ENCODE measurements around the gene CFP. TPM values are rescaled to one million over a fixed set of nuclear protein-coding genes. Genes with fewer than 3 reads are reported as not detected.

The CFP gene
- total RNA-seq, 1 donor from 2014 or later, result 24.8 TPM

DNA sequence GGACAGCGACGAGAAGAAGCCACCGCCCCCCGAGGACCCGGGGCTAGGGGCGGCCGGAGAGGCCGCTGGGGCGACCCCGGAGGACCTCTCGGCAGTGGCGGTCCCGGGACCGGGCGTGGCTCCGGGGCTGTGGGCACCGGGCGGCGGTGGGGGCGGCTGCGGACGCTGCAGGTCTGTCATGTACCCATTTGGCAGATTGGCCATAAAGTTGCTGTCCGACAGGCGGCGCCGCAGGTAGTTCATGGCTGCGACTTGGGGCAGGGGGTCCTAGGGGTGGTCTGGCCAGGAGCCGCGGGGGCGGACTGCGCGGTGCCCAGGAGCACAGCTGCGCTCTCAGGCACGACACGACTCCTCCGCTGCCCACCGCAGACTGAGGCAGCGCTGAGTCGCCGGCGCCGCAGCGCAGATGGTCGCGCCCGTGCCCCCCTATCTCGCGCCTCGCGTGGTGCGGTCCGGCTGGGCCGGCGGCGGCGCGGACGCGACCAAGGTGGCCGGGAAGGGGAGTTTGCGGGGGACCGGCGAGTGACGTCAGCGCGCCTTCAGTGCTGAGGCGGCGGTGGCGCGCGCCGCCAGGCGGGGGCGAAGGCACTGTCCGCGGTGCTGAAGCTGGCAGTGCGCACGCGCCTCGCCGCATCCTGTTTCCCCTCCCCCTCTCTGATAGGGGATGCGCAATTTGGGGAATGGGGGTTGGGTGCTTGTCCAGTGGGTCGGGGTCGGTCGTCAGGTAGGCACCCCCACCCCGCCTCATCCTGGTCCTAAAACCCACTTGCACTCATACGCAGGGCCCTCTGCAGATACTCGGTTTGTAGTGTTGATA lies 10.0 kb downstream of the CFP start, which contains the start of gene SYN1:
Gene SYN1 (minus strand): TSS at position 372 of the 817 bp plus-strand sequence. CDS start 129 bp downstream, at position 243.
- no peaks in the 10 kb centered on the region for H3K36me3 ChIP-seq
- ATAC-seq (peak; percentile 94 to 97), DNase-seq (peak; percentile 85)
- no peak within 1 kb of the TSS for H3K27ac ChIP-seq
- no peaks in the 10 kb centered on the region for H3K27me3 ChIP-seq (ENCODE audit: low read depth)
- no peaks in the 10 kb centered on the region for H3K9me3 ChIP-seq
- intact Hi-C loops (cut with DNase I), result no loop called here
- TF ChIP-seq, protein P1, sequence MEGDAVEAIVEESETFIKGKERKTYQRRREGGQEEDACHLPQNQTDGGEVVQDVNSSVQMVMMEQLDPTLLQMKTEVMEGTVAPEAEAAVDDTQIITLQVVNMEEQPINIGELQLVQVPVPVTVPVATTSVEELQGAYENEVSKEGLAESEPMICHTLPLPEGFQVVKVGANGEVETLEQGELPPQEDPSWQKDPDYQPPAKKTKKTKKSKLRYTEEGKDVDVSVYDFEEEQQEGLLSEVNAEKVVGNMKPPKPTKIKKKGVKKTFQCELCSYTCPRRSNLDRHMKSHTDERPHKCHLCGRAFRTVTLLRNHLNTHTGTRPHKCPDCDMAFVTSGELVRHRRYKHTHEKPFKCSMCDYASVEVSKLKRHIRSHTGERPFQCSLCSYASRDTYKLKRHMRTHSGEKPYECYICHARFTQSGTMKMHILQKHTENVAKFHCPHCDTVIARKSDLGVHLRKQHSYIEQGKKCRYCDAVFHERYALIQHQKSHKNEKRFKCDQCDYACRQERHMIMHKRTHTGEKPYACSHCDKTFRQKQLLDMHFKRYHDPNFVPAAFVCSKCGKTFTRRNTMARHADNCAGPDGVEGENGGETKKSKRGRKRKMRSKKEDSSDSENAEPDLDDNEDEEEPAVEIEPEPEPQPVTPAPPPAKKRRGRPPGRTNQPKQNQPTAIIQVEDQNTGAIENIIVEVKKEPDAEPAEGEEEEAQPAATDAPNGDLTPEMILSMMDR (IDR thresholded peaks at IDR 0.05), result no peak
- no peaks in the 10 kb centered on the region for H3K4me1 ChIP-seq
- peak within 1 kb of the TSS; percentile 33 for H3K4me3 ChIP-seq

DNA sequence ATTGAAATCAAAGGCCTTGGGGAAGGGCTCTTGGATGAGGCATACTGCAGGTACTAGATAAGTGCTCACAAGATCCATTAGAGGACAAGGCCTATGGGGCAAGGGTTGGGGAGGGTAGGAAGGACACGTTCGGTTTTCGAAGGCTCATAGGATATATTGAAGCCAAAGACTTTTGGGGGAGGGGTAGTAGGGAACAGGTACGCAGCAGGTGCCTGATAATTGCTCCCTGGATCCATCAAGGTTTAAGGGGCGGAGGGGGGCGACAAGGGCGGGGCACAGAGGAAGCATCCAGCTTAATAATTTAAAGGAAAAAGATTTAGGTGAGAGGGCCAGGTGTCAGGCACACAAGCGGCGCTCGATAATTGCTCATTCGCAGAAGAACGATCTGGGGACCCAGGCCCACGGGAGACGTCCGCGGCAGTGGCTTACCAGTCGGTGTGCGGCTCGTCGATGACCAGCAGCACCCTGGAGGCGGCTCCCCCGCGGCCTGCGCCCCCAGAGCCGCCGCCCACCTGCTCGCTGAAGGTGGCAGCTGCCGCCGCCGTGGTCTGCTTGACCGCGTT lies 10.7 kb downstream of the CFP start:
- intact Hi-C loops (cut with DNase I), result no loop called here
- Histone ChIP-seq H3K4me1 (no peaks in the 10 kb centered on the region), H3K27me3 (ENCODE audit: low read depth) (no peaks in the 10 kb centered on the region), H3K27ac (no peak overlapping the region), H3K9me3 (no peaks in the 10 kb centered on the region), H3K36me3 (no peaks in the 10 kb centered on the region), H3K4me3 (no peak overlapping the region)
- peak in 1 of 2 donors; percentile 4 for ATAC-seq
- DNase-seq, result no peak
- TF ChIP-seq, protein P1 (IDR thresholded peaks at IDR 0.05), result no peak

DNA sequence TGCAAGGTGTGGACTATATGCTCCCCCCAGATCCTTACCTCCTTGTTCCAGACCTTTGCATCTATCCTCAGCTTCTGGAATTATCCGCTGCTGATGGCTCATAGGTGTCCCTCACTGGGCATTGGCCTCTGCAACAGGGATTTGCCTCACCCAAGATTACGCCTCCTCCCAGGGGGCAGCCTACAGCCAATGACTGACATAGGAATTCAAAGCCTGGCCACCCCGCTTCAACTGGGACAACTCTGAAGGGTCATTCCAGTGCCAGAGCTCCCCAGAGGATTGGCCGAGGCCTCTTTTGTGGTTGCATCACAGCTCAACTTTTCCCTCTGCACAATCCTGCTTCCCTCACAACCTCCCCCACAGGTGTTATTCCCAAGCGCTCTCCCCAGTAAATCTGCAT lies 15.1 kb downstream of the CFP start:
- no peaks in the 10 kb centered on the region for H3K4me1 ChIP-seq
- no peaks in the 10 kb centered on the region for H3K27me3 ChIP-seq (ENCODE audit: low read depth)
- H3K9me3 ChIP-seq, result no peaks in the 10 kb centered on the region
- ATAC-seq (no peak), DNase-seq (no peak)
- H3K4me3 ChIP-seq, result no peak overlapping the region
- TF ChIP-seq, protein P1 (IDR thresholded peaks at IDR 0.05), result no peak
- intact Hi-C loops (cut with DNase I), result no loop called here
- H3K27ac ChIP-seq, result no peak overlapping the region
- no peaks in the 10 kb centered on the region for H3K36me3 ChIP-seq

DNA sequence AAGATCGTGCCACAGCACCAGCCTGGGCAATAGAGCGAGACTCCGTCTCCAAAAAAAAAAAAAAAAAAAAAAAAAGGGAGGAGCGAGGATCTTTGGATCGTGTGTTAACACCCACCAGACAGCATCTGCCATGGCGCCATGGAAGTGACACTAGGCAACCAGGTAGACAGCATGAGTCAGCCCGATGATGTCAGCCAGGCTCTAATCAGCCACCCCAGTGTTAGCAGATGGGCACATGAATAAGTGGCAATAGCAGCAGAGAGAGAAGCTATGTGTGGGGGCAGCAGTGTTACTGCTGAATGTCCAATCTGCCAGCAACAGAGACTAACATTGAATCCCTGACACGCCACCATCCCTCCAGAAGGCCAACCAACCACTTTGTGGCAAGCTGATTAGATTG lies 16.6 kb downstream of the CFP start:
- intact Hi-C loops (cut with DNase I), result no loop called here
- no peaks in the 10 kb centered on the region for H3K27me3 ChIP-seq (ENCODE audit: low read depth)
- ATAC-seq (no peak), DNase-seq (no peak)
- TF ChIP-seq, protein P1 (IDR thresholded peaks at IDR 0.05), result no peak
- H3K9me3 ChIP-seq, result no peaks in the 10 kb centered on the region
- no peaks in the 10 kb centered on the region for H3K4me1 ChIP-seq
- no peaks in the 10 kb centered on the region for H3K36me3 ChIP-seq
- H3K4me3 ChIP-seq, result no peak overlapping the region
- no peak overlapping the region for H3K27ac ChIP-seq

DNA sequence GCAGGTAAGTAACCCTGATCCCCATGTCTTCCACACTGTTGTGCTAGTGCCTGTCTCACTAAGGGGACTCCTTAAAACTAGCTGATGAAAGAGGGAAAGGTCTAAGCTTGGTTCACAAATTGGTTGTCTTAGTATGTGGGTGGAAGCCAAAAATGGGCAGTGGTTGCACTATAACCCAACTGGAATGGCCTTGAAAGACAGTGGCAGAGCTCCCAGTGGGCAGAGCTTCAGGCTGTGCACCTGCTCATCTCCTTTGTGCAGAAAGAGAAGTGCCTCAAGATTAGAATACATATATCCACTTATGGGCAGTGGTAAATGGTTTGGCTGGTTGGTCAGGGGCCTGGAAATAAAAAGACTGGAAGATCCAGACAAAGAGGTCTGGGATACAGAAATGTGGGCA lies 17.3 kb downstream of the CFP start:
- Histone ChIP-seq H3K27ac (no peak overlapping the region), H3K9me3 (no peaks in the 10 kb centered on the region), H3K4me3 (no peak overlapping the region), H3K4me1 (no peaks in the 10 kb centered on the region), H3K36me3 (no peaks in the 10 kb centered on the region), H3K27me3 (ENCODE audit: low read depth) (no peaks in the 10 kb centered on the region)
- ATAC-seq (no peak), DNase-seq (no peak)
- TF ChIP-seq, protein P1 (IDR thresholded peaks at IDR 0.05), result no peak
- intact Hi-C loops (cut with DNase I), result no loop called here

All from lower lobe of right lung (tissue), 2 donors.